B cell (primary cell): ENCODE results near the gene FOXN3. TPM values are rescaled to one million over a fixed set of nuclear protein-coding genes. Genes with fewer than 3 reads are reported as not detected.

Source experiments
- ATAC-seq: fragments of 200-7000 bp; cut with Tn5 transposase; one replicate; pipeline ENCODE4 v1.10.0; 2021; ENCODE audit warnings: low read depth, mild to moderate bottlenecking, moderate number of reproducible peaks, moderate library complexity
- CTCF ChIA-PET: fragments of 350-600 bp; sonication (Branson Sonifier 250); formaldehyde crosslinking; loops from one replicate; lab custom pipeline; 2021; ENCODE audit warnings: antibody characterized with exemption, inconsistent platforms; lab: Charles Lee
- POLR2A ChIA-PET: fragments of 350-600 bp; sonication (Branson Sonifier 250); formaldehyde crosslinking; loops from one replicate; lab custom pipeline; 2021; ENCODE audit warnings: antibody characterized with exemption; lab: Charles Lee
- DNase-seq: peaks from one replicate; pipeline ENCODE4 v3.0.0; 2013
- H2AFZ ChIP-seq: 2 replicates; pipeline ENCODE4 v1.6.1; 2012; ENCODE audit warnings: mild to moderate bottlenecking, low read depth, low read length; ENCODE audit not compliant: insufficient read depth, poor library complexity, severe bottlenecking
- H3K27ac ChIP-seq, 2 donors: 1 replicate in 1 of 2; 2 replicates in 1 of 2; pipeline ENCODE4 v1.5.1; 2012 to 2013; ENCODE audit warnings: low read length in 2 of 2, mild to moderate bottlenecking in 2 of 2, moderate library complexity in 1 of 2
- H3K27me3 ChIP-seq, 4 experiments: fragments of 200-600 bp in 1 of 4; sonication (generic) in 1 of 4; replicated peaks in 1 of 4; 1 replicate in 2 of 4; 2 replicates in 2 of 4; pipeline versions ENCODE4 v1.6.1 to v1.7.0; 2013 to 2016; ENCODE audit warnings: low read length in 3 of 4, mild to moderate bottlenecking in 2 of 4, mixed read lengths in 1 of 4, moderate library complexity in 1 of 4; ENCODE audit not compliant: insufficient read depth in 4 of 4, control insufficient read depth in 3 of 4; ENCODE audit errors: control extremely low read depth in 1 of 4
- H3K36me3 ChIP-seq, 2 experiments: replicated peaks in 1 of 2; 1 replicate in 1 of 2; 2 replicates in 1 of 2; pipeline versions ENCODE4 v1.6.1 to v1.7.1; 2013; ENCODE audit warnings: low read length in 1 of 2; ENCODE audit not compliant: insufficient read depth in 2 of 2, control insufficient read depth in 1 of 2; ENCODE audit errors: control extremely low read depth in 1 of 2, extremely low read depth in 1 of 2
- H3K4me1 ChIP-seq, 2 donors: fragments of 200-600 bp in 1 of 2; sonication (generic) in 1 of 2; 1 replicate in 1 of 2; 2 replicates in 1 of 2; pipeline versions ENCODE4 v1.5.1 to v1.6.1; 2013 to 2017; ENCODE audit warnings: low read length in 2 of 2; ENCODE audit not compliant: control insufficient read depth in 2 of 2, insufficient read depth in 2 of 2
- H3K4me2 ChIP-seq: replicated peaks from 2 replicates; pipeline ENCODE3; 2012; ENCODE audit warnings: mild to moderate bottlenecking, low read depth, low read length; ENCODE audit not compliant: poor library complexity, severe bottlenecking
- H3K4me3 ChIP-seq, 5 experiments: fragments of 200-600 bp in 1 of 5; sonication (generic) in 1 of 5; 1 replicate in 3 of 5; 2 replicates in 2 of 5; pipeline versions ENCODE4 v1.5.1 to v1.7.0; 2011 to 2016; ENCODE audit warnings: low read length in 4 of 5, mild to moderate bottlenecking in 4 of 5, low read depth in 2 of 5, control low read depth in 1 of 5, moderate library complexity in 1 of 5; ENCODE audit not compliant: insufficient read depth in 1 of 5; ENCODE audit errors: control extremely low read depth in 1 of 5, extremely low read depth in 1 of 5
- H3K79me2 ChIP-seq: fragments of 200-600 bp; sonication (generic); one replicate; pipeline ENCODE4 v1.6.0; 2016; ENCODE audit warnings: low read length; ENCODE audit not compliant: control insufficient read depth, insufficient read depth
- H3K9ac ChIP-seq: fragments of 200-600 bp; sonication (generic); 2 replicates; pipeline ENCODE4 v1.6.1; 2017; ENCODE audit warnings: mild to moderate bottlenecking, low read length, moderate library complexity
- H3K9me3 ChIP-seq, 3 donors: one replicate each; pipeline versions ENCODE4 v1.6.1 to v1.7.1; 2013; ENCODE audit warnings: low read length in 2 of 3; ENCODE audit not compliant: control insufficient read depth in 2 of 3, insufficient read depth in 1 of 3; ENCODE audit errors: control extremely low read depth in 1 of 3
- H4K20me1 ChIP-seq: 2 replicates; pipeline ENCODE4 v1.6.0; 2012; ENCODE audit warnings: mild to moderate bottlenecking, low read length; ENCODE audit not compliant: insufficient read depth, control insufficient read depth, poor library complexity, severe bottlenecking
- H3K27ac Mint-ChIP-seq: one replicate; pipeline ENCODE4 v1.8.0; 2021; ENCODE audit warnings: mixed read lengths
- H3K27me3 Mint-ChIP-seq: one replicate; pipeline ENCODE4 v1.8.0; 2021; ENCODE audit warnings: mixed read lengths
- H3K4me1 Mint-ChIP-seq: one replicate; pipeline ENCODE4 v1.8.0; 2021; ENCODE audit warnings: mixed read lengths
- H3K4me3 Mint-ChIP-seq: one replicate; pipeline ENCODE4 v1.8.0; 2021; ENCODE audit warnings: mixed read lengths
- H3K9me3 Mint-ChIP-seq: one replicate; pipeline ENCODE4 v1.8.0; 2022; ENCODE audit warnings: mixed read lengths; ENCODE audit not compliant: insufficient read depth
- EZH2 ChIP-seq: IDR thresholded peaks from 2 replicates; pipeline ENCODE4 v1.6.1; 2012; ENCODE audit warnings: borderline replicate concordance, low read depth, mild to moderate bottlenecking, moderate library complexity, low read length; ENCODE audit not compliant: insufficient read depth, poor library complexity, severe bottlenecking
- WGBS: methylation state at CpG from one replicate; pipeline ENCODE4 v1.1.5; 2013; ENCODE audit warnings: missing lambda C conversion rate; ENCODE audit not compliant: insufficient coverage; 5-methylcytosine and 5-hydroxymethylcytosine counted together
- intact Hi-C: fragments of 100-400 bp; cut with micrococcal nuclease; formaldehyde crosslinking; loops from one replicate; pipeline ENCODE4 v1.10.0; 2022
- polyA plus RNA-seq: library from polyadenylated mRNA; depleted of rRNA; stranded (reverse); fragments of >200 nt; gene quantifications from 2 replicates; pipeline ENCODE4 v1.2.3, GENCODE V29; 2012
- total RNA-seq, 2 donors: library from RNA; stranded (reverse); fragments of 120-200 nt in 1 of 2; gene quantifications; 1 replicate in 1 of 2; 2 replicates in 1 of 2; pipeline versions ENCODE4 v1.2.3 to v1.2.4, GENCODE V29; 2013 to 2022
- TF ChIP-seq, protein P1 (sequence below): fragments of 200-600 bp; IDR thresholded peaks from one replicate; pipeline ENCODE4 v1.8.0; 2022; ENCODE audit warnings: antibody characterized with exemption, mild to moderate bottlenecking

The FOXN3 gene
- total and polyA plus RNA-seq, 2 donors (not counting 1 experiment from before 2014, with no cell fraction given), result 80.6 to 98.2 TPM

DNA sequence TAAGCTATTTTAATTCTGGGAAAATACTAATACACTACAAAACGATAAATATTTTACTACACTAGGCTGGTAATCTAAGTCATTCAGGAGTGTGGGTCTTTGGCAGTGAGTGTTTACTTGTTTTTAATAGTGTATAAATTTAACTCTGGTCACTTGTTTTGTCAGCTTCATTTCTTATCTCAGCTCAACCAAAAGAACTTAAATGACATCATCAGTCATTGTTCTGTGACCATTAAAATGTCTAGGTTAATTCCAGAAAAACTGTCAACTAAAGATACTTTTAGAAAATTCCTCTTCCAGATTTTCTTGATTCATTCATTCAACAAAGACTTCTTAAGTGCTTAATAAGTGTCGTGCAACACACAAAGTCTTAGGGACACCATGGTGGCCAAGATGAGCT lies 102.8 kb downstream of the FOXN3 start:
- no peaks in the 10 kb centered on the region for H3K27me3 ChIP-seq
- WGBS, result no CpG with 5 or more reads among the region's 2 CpGs
- peaks cover 7% of the 10 kb centered on the region in 2 experiments for H3K36me3 ChIP-seq
- H3K4me1 Mint-ChIP-seq, result peaks cover 58% of the 10 kb centered on the region
- DNase-seq (no peak), ATAC-seq (no peak)
- H3K4me1 ChIP-seq, result peaks cover 9 to 13% of the 10 kb centered on the region in 2 donors
- H3K9me3 Mint-ChIP-seq, result no peaks in the 10 kb centered on the region
- H3K4me2 ChIP-seq, result no peak overlapping the region
- intact Hi-C loops, result no loop called here
- H3K27ac ChIP-seq, result no peak overlapping the region
- H2AFZ ChIP-seq, result no peak overlapping the region
- CTCF ChIA-PET, result interaction anchor here (1.3 kb wide), 1 partner anchor 10 kb away, joined by 3 read pairs; no protein-coding TSS in a partner anchor
- H3K27me3 Mint-ChIP-seq, result no peaks in the 10 kb centered on the region
- POLR2A ChIA-PET, result interaction anchor here (0.6 kb wide), 1 partner anchor 68 kb away, joined by 9 read pairs; no protein-coding TSS in a partner anchor
- H3K4me3 ChIP-seq, result no peak overlapping the region
- H3K9me3 ChIP-seq, result peaks cover 0 to 12% (median under 1%) of the 10 kb centered on the region in 3 donors
- no peak for TF ChIP-seq EZH2
- TF ChIP-seq, protein P1, sequence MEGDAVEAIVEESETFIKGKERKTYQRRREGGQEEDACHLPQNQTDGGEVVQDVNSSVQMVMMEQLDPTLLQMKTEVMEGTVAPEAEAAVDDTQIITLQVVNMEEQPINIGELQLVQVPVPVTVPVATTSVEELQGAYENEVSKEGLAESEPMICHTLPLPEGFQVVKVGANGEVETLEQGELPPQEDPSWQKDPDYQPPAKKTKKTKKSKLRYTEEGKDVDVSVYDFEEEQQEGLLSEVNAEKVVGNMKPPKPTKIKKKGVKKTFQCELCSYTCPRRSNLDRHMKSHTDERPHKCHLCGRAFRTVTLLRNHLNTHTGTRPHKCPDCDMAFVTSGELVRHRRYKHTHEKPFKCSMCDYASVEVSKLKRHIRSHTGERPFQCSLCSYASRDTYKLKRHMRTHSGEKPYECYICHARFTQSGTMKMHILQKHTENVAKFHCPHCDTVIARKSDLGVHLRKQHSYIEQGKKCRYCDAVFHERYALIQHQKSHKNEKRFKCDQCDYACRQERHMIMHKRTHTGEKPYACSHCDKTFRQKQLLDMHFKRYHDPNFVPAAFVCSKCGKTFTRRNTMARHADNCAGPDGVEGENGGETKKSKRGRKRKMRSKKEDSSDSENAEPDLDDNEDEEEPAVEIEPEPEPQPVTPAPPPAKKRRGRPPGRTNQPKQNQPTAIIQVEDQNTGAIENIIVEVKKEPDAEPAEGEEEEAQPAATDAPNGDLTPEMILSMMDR, result no peak
- H4K20me1 ChIP-seq, result no peaks in the 10 kb centered on the region
- no peak overlapping the region for H3K9ac ChIP-seq
- peaks cover 92% of the 10 kb centered on the region for H3K79me2 ChIP-seq
- H3K4me3 Mint-ChIP-seq, result no peak overlapping the region
- H3K27ac Mint-ChIP-seq, result peak overlapping the region; percentile 58

DNA sequence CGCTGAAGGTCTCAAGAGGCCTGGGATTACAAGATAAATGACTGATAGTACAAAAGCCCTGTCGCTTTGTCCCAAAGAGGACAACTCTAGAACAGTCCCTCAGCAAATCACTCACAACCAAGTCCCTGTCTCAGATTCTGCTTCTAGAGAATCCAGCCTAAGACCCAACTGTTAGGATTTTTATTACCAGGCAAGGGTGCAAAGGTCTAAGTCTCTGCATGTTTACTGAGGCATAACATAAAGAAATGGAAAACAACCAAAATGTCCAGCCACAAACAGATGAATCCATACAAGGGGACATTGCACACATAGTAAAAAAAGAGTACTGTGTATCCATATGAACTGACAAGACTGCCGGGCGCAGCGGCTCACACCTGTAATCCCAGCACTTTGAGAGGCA lies 104.1 kb downstream of the FOXN3 start:
- peaks cover 0 to 3% (median 0%) of the 10 kb centered on the region in 3 donors for H3K9me3 ChIP-seq
- Mint-ChIP-seq H3K27me3 (no peaks in the 10 kb centered on the region), H3K27ac (peak overlapping the region; percentile 21), H3K9me3 (no peaks in the 10 kb centered on the region), H3K4me3 (no peak overlapping the region), H3K4me1 (peaks cover 60% of the 10 kb centered on the region)
- peaks cover 20 to 25% of the 10 kb centered on the region in 2 donors for H3K4me1 ChIP-seq
- no peaks in the 10 kb centered on the region for H4K20me1 ChIP-seq
- H3K9ac ChIP-seq, result no peak overlapping the region
- ATAC-seq (no peak), DNase-seq (no peak)
- intact Hi-C loops, result no loop called here
- peaks cover 91% of the 10 kb centered on the region for H3K79me2 ChIP-seq
- WGBS, result 100% methylated on average over 5 of the region's 5 CpGs
- TF ChIP-seq EZH2, result no peak
- TF ChIP-seq, protein P1, result no peak
- POLR2A ChIA-PET, result no interaction called here
- CTCF ChIA-PET, result no interaction called here
- H3K27me3 ChIP-seq, result no peaks in the 10 kb centered on the region
- no peak overlapping the region for H3K4me3 ChIP-seq
- H3K36me3 ChIP-seq, result peaks cover 7% of the 10 kb centered on the region in 2 experiments
- peak overlapping the region in 1 of 2 donors; percentile 5 for H3K27ac ChIP-seq
- H2AFZ ChIP-seq, result no peak overlapping the region
- H3K4me2 ChIP-seq, result no peak overlapping the region
